H4 (cell line): ENCODE results near the gene C2orf76. TPM values are rescaled to one million over a fixed set of nuclear protein-coding genes. Genes with fewer than 3 reads are reported as not detected.
"Not testable (repeated sequence)": the region's sequence is repeated elsewhere in the genome, so short reads cannot be mapped to it uniquely, and the experiment has no call there.

Experiments
- DNase-seq: peaks from one replicate; pipeline ENCODE4 v3.0.0-alpha.2; 2015; ENCODE audit warnings: low spot score
- total RNA-seq: library from RNA; depleted of rRNA; stranded (reverse); fragments of >200 nt; shearing (Covaris generic); gene quantifications from 2 replicates; pipeline ENCODE4 v1.2.3, GENCODE V29; 2014; rRNA removed

The C2orf76 gene
- total RNA-seq, result 5.3 and 15.4 TPM in 2 replicates

DNA sequence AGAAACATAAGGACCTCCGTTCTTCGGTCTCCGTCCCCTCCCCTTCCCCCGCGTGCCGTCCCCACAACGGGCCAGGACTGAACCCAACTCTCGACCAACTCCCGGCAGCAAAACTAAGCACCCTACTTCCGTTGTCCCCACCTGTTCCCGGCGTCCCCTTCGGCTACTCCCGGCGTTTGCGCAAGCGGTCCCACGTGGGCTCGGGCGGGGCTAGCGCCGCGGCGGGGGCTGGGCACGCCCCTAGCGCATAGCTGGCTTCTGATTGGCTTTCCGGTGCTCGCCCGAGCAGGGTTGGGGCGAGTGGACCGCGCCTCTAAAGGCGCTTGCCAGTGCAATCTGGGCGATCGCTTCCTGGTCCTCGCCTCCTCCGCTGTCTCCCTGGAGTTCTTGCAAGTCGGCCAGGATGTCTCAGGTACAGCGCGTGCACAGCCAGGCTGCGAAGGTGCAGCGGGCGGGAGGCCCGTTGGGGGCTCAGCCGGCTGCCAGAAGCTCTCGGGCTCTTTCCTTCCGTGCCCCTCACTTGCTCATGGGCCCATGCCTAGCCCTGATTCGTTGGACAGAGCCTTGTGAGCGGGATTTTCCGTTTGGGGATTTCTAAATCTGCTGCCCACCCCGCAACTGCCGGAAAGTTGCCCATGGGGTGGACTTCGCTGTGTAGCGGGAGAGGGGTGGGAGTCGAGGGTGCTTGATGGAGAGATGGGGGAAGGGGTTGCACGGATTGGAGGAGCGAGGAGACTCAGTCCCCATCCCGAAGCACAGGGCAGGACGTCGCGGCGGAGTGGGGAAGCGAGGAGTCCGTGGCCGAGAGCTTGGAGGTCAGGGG is at the start of gene C2orf76, which contains the start of gene DBI:
Gene C2orf76 (minus strand): TSS at position 186 of the 823 bp plus-strand sequence. CDS start 26,875 bp downstream, outside the sequence.
Gene DBI (plus strand): TSS at position 329 of the 823 bp plus-strand sequence. CDS start 75 bp downstream, at position 404.
- peak; percentile 92 for DNase-seq

DNA sequence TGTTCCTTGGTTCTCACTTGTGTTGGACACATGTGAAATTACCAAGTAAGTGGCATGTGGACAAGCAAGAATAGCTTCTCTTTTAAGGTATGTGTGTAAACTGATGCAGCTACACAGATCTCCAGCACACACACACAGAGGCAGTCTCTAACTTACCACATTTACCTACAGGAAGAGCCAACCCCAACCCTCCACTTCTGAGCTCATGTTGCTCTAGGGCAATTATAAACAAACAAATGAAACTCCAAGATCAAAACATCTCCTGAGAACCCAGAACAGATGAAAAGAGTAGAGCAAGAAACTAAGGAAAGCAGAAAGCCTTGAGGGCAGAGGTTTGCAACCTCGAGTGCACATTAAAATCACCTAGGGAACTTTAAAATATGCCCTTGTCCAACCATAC is 49.0 kb upstream of the C2orf76 start:
- DNase-seq, result peak; percentile 25

DNA sequence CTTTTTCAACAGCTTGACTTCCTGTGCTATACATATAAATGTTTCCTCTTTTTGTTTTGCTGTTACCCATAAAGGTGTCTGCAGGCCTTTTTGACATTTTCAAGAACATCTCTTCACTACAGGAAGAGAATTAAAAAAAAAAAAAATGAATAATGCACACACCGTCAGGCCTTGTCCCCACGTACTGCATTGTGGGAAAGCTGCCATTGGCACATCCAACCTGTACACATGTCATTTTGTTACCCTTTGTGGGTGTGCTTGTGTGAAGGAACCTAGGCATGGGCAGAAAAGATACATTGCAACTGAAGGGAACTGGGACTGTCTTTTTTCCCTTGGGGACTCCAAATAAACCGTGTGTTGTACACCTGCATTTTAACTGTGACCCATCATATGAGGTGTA is 48.3 kb upstream of the C2orf76 start:
- DNase-seq, result no peak

DNA sequence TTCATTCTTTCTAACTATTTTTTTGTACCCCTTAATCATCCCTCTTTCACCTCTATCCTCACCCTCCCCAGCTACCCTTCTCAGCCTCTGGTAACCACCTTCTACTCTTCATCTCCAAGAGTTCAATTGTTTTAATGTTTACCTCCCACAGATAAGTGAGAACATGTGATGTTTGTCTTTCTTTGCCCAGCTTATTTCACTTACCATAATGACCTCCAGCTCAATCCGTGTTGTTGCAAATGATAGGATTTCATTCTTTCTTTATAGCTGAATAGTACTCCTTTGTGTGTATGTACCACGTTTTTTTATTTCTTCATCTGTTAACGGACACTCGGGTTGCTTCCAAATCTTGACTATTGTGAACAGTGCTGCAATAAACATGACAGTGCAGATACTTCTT is 42.9 kb upstream of the C2orf76 start:
- DNase-seq, result no peak

DNA sequence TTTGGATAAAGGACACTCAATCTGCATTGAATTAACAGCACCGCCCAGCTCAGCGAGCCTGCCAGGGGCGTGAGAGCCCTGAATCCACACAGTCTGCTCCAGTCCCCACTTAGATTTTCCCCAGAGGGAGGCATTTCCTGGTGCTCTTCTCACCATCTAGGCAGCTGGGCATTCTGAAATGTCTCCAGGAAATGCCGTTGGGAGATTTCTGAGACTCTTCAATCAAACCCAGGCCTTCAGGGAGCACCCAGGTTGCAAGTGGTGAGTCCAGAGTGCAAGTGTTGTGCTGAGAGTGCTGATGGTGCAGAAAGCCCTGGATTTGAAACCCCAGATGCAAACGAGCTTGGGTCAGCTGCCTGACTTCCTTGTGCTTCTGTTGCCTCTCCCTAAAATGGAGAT is 41.6 kb upstream of the C2orf76 start:
- DNase-seq, result no peak

DNA sequence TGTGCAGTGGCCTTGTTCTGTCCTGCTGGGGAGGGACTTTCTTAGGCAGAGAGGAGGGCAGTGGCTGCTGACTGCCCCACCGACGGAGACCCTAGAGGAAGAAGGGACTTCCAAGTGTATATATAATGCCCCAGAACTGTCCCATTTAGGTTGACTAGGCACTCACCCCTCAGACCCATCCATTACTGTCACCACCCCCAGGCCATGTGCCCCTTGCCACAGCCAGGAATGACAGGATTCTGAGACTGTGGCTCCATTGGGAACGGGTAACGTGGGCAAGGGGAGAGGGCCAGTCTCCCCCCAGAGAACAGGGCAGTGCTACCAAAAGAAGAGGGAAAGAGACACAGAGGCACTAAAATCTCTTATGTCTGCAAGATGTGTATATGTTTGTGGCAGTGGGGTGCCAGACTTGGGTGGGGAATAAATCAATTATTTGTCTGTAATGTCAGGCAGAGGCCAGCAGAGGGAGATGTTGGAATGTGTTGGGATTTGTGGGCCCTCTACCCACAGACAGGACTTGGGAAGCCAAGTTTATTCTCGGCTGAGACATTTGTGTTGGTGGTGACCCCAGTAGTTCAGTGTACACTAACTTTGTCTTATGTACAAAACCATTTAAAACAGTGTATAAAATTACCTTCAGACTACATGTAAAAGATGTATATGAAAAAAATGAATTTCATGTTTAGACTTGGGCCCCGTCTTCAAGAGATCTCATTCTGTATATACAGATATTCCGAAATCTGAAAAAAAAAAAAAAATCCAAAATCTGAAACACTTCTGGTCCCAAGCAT is 41.0 kb upstream of the C2orf76 start:
- peak; percentile 42 for DNase-seq

DNA sequence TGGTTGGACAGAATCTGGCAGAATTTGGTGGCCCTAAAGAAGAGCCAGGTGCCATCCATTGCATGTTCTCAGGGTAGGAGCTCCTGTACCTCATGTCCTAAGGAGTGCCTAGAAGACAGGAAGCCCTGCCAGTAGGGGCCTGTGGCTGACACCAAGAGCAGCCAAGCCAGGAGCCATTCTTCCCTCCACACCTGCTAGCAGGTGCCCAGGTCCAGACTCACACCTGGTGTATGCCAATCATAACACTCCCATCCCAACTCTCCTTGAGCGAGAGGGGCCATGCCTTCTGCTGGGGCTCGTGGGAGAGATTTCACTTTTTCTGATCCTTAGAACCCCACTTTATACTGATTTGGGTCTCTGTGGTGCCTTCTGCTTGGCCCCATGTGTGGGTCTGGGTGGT is 38.5 kb upstream of the C2orf76 start:
- no peak for DNase-seq

DNA sequence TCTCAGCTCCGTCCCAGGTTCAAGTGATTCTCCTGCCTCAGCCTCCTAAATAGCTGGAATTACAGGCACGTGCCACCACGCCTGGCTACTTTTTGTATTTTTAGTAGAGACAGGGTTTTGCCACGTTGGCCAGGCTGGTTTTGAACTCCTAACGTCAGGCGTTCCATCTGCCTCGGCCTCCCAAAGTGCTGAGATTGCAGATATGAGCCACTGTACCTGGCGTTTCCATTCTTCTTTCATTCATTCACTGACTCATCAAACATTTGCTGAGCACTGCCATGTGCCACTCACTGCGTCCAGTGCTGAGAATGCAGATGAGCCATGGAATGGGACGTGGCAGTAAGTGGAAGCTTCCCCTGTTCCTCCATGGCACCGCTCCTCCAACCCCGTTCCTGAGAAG is 37.0 kb upstream of the C2orf76 start:
- not testable (repeated sequence) for DNase-seq

DNA sequence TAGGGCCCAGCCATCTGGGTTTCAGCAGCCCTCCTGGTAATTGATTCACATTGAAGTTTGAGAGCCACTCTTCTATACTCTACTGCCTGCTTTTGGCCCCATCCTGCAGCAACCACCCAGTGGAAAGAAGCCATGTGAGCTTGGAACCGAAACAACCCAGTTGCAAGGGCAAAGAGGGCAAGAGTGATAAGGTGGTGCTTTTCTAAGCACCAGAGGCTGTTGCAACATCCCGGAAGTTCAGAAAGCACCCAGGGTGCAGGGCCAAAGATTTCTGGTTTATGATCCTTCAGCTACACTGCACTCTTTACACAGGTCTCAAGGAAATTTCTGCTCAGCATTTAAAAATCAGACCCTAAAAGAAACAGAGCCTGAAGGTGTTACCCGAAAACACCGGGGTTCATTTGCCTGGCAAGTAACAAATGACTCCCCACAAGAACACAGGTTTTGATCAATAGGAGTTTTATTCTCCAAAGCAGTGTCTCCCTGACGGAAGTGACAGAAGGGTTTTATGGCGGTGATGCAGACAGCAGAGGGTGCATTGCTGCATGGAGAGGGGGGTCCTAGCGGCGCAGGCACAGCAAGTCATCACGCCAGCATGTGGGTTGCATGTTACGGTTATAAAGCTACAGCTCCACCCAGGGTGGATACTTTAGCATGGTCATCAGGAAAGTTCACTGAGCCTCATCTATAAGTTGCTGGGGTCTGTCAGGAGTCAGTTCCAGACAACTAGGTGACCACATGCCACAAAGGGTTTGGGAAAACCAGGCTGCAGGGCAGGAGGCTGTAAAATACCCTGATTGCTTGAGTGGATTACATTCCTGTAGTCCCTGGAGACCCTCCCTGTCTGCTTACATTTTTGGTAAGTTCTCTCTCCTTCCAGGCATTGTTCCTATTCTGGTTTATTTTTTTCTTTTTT is 36.3 kb upstream of the C2orf76 start:
- DNase-seq, result no peak

DNA sequence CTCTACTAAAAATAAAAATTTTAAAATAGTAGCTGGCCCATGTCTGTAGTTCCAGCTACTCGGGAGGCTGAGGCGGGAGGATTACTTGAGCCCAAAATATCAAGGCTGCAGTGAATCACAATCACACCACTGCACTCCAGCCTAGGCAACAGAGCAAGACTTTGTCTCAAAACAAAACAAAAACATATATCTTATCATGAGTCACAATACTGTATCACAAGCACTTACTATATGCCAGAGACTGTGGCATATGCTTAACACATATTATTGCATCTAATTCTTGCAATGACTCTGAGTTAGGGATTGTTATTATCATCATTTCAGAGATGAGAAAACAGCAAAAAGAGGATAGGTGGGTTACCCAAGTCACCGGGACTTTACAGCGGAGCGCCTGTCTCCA is 35.5 kb upstream of the C2orf76 start:
- no peak for DNase-seq

DNA sequence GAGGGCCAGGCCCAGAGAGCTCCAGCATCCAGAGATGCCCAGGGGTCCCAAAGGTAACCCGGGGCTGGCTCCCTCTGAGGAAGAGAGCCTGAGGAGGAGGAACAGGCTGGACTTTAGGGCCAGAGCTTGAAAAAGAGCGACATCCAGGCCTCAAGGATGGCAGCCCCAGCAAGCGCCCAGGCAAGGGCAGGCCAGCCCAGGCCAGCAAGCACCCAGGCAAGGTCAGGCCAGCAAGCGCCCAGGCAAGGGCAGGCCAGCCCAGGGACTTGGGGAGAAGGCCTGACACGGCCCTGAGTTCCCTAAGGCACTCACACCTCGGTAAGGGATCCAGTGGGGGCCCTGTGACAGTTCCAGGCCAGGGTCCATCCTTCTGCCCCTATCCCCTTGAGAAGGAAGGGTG is 30.6 kb upstream of the C2orf76 start:
- no peak for DNase-seq

DNA sequence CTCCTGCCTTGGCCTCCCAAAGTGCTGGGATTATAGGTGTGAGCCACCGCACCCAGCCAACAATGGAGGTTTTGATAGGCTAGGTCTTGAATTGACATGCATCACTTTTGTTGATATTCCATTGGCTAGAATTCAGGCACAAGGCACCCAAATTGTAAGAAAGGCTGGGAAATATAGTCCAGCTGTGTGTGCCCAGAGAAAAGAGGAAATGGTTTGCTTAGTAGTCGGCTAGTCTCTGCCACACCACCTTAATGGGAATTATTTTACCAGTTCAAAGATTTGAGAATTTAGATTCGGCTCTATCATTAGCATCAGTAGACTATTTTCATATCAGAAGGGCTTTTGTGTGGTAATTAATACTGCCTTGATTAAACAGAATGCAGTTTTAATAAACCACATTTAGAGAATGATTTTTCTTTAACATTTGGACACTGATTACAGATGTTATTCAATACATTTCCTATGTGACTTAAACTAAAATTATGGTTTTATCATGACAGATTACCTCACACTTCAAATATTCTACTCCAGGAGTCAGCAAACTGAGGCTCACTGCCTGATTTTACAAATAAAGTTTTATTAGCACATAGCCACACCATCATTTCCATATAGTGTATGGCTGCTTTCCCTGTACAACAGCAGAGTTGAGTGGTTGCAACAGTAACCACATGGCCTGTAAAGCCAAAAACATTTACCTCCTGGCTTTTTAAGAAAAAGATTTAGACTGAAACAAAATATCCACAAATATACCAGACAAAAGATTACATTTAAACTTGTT is 27.5 kb upstream of the C2orf76 start:
- DNase-seq, result no peak

DNA sequence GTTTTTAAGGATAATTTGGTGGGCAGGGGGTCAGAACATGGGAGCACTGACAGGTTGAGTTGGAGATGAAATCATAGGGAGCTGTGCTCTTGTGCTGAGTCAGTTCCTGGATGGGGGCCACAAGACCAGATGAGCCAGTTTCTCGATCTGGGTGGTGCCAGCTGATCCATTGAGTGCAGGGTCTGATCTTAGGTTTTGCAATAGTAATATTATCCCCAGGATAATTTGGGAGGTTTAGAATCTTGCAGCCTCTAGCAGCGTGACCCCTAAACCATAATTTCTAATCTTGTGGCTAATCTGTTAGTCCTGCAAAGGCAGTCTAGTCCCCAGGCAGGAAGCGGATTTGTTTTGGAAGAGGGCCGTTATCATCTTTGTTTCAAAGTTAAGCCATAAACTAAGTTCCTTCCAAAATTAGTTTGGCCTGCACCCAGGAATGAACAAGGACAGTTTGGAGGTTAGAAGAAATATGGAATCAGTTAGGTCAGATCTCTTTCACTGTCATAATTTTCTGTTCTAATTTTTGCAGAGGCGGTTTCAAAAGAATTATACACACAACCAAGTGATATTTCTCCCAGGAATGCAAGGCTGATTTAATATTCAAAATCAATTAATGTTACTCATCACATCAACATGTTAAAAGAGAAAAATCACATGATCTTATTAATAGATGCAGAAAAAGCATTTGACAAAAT is 23.1 kb upstream of the C2orf76 start:
- DNase-seq, result peak; percentile 38

DNA sequence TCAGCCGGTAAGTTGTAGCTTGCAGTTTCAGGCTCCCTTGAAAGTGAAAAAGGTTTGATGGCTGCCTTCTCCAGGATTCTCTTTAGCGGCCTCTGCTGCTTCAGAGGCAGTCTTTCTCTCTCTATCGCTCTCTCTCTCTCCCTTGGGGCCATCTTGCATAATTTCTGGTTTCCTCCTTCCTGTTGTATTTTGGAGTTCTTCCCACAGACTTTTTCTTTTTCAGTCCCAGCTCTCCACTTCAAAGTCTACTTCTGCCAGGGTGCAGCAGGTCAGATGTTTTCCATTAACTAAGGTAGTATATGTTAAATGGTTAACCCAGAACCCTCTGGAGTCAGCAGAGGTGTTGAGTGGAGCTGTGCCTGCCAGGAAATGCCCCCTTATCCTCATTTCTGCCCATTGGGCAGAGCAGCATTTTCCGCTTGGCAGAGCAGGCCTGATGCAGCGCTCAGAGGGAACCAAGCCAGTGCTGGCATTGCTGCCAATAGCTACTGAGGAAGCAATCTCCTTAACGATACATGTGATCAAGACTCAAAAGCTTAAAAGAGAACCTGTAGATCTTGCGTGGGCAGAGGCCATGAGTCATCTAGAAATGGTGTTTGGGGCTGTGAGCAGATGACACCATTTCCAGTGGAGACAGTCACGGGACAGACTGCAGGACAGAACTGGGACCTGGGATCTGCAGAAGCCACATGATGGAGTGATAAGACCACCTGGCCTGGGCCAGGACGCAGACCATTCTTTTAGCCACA is 20.9 kb upstream of the C2orf76 start:
- DNase-seq, result peak; percentile 73

DNA sequence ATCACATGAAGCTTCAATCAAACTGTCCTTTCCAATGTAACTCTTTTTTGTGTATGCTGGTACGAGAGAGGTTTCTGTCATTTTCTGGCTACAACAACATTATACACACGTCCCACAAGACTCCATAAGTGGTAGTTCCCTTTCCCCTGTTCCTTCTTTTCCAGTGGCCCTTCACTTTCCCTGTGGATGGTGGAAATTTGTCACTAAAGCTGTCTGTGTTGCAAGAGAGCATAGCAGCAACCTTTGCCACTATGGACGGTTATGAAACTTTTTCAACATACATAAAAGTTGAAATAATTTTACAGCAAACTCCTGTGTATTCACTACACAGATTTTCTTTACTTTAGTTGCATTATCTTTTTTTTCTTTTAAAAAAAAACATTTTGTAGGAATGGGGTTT is 18.8 kb upstream of the C2orf76 start:
- no peak for DNase-seq

DNA sequence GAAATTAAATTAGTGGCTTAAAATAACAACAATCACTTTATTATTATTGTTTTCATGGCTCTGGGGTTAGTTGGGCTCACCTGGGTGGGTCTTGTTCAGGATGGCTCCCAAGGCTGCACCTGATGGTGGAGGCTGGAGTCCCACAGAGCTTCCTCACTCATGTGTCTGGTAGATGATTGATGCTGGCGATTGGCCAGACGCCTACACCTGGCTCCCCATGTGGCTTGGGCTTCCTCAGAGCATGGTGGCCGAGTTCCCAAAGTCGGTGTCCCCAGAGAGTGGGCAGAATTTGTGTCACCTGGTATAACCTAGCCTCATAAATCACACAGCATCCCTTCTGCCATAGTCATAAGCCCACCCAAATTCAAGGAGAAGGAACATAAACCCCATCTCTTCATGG is 18.3 kb upstream of the C2orf76 start:
- DNase-seq, result no peak

DNA sequence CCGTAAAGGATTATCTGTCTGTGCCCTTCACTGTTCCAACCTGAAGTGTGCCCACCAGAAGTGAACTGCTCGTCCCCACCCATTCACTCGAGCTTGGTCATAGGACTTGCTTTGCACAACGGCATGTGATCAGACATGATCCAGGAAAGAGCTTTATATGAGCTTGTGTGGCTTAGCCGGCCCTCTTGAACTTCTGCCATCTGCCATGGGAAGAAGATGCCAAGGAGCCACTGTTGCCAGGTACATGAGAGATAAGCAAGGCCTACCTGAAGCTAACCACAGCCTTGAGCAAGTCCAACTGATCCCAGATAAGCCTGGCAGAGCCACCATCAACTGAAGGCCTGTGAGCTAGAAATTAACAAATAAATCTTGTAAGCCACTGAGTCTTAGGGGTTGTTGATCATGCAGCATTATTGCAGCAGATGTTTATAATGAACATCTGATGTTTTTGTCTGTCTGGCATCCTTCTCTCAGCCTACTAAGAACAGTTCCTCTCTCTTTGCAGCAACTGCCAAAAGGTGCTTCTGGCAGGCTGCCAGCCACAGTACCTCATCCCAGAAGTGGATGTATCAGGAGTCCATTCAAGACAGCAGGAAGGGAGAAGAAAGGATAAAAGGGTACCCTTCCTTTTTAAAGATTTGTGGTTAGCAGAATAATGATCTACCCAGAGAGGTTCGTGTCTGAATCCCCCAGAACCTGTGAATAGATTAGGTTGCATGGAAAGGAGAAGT is 16.9 kb upstream of the C2orf76 start:
- DNase-seq, result no peak

DNA sequence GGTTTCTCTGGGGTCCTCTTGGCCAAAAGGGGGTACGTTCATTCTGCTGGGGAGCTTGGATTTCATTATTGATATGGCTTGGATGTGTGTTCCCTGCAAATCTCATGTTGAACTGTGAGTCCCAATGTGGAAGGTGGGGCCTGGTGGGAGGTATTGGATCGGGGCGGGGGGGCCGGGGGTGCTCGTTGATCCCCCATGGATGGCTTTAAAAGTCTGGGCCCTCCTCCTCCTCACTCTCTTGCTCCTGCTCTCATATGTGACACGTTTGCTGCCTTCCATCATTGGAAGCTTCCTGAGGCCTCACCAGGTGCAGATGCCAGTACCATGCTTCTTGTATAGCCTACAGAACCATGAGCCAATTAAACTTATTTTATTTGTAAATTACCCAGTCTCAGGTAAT is 11.9 kb upstream of the C2orf76 start:
- no peak for DNase-seq

DNA sequence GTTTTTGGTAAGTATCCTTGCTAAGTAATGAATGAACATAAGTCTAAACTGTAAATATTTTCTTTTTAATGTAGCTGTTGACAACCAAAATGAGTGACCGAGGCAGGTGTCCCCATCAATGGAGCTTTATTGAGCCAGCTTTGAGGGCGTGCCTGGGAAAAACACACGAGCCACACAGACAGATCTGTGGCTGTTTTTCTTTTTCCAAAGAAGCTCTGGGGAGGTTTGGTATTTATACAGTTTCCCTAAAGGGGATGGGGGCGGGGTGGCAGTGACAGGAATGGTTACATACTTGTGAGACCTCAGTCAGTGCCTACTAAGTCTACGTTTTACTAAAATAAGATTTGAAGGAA is 11.3 kb upstream of the C2orf76 start:
- no peak for DNase-seq
